HepG2 (cell line): Measurements from ENCODE around the gene WDSUB1. TPM values are rescaled to one million over a fixed set of nuclear protein-coding genes. Genes with fewer than 3 reads are reported as not detected.

Experiments
- AFF4 ChIP-seq: sonication (generic); formaldehyde crosslinking; IDR thresholded peaks from 2 replicates; pipeline ENCODE4 v1.4.0; 2020; ENCODE audit warnings: missing genetic modification reagents
- ARID3A ChIP-seq: IDR thresholded peaks from 2 replicates; pipeline ENCODE4 v1.6.1; 2012; ENCODE audit warnings: low read depth, low read length, improper control_type of control experiment
- ARNT2 ChIP-seq: sonication (generic); formaldehyde crosslinking; IDR thresholded peaks from 2 replicates; pipeline ENCODE4 v1.8.0; 2022; ENCODE audit warnings: mild to moderate bottlenecking, low read depth, missing genetic modification reagents, moderate library complexity
- ATF6 ChIP-seq: sonication (generic); formaldehyde crosslinking; conservative IDR thresholded peaks from 2 replicates; pipeline ENCODE4 v1.4.0; 2020; ENCODE audit warnings: missing genetic modification reagents
- GABPB1 ChIP-seq: IDR thresholded peaks from 2 replicates; pipeline ENCODE4 v1.6.1; 2016; ENCODE audit warnings: mild to moderate bottlenecking, missing genetic modification reagents, moderate library complexity, missing compliant biosample characterization
- KLF12 ChIP-seq: sonication (generic); formaldehyde crosslinking; IDR thresholded peaks from 2 replicates; pipeline ENCODE4 v1.4.0; 2020; ENCODE audit warnings: missing genetic modification reagents, borderline replicate concordance
- MIXL1 ChIP-seq: IDR thresholded peaks from 2 replicates; pipeline ENCODE4 v1.6.1; 2016
- PHB2 ChIP-seq: fragments of 450-650 bp; IDR thresholded peaks from 2 replicates; pipeline ENCODE4 v1.6.1; 2018; ENCODE audit not compliant: partially characterized antibody
- TBP ChIP-seq: sonication (generic); formaldehyde crosslinking; IDR thresholded peaks from 2 replicates; pipeline ENCODE4 v1.5.0; 2020; ENCODE audit warnings: missing genetic modification reagents
- TSC22D2 ChIP-seq: sonication (generic); formaldehyde crosslinking; IDR thresholded peaks from 2 replicates; pipeline ENCODE4 v1.5.1; 2020; ENCODE audit warnings: missing genetic modification reagents, mild to moderate bottlenecking, borderline replicate concordance
- ZBTB33 ChIP-seq: sonication (generic); formaldehyde crosslinking; IDR thresholded peaks from 2 replicates; pipeline ENCODE4 v1.4.0; 2020; ENCODE audit warnings: missing genetic modification reagents
- ZNF280D ChIP-seq: sonication (generic); formaldehyde crosslinking; IDR thresholded peaks from 2 replicates; pipeline ENCODE4 v1.5.1; 2020; ENCODE audit warnings: mild to moderate bottlenecking, missing genetic modification reagents
- ZNF607 ChIP-seq: sonication (generic); formaldehyde crosslinking; IDR thresholded peaks from 2 replicates; pipeline ENCODE4 v1.5.1; 2020; ENCODE audit warnings: missing genetic modification reagents, mild to moderate bottlenecking, borderline replicate concordance
- ZNF724P ChIP-seq: sonication (generic); formaldehyde crosslinking; IDR thresholded peaks from 2 replicates; pipeline ENCODE4 v1.8.0; 2022; ENCODE audit warnings: missing genetic modification reagents, borderline replicate concordance
- ZNF761 ChIP-seq: sonication (generic); formaldehyde crosslinking; conservative IDR thresholded peaks from 2 replicates; pipeline ENCODE4 v1.4.0; 2020; ENCODE audit warnings: mild to moderate bottlenecking, missing genetic modification reagents
- polyA plus RNA-seq, 8 experiments: library from polyadenylated mRNA; depleted of rRNA in 3 of 8; stranded (reverse) in 7 of 8; unstranded in 1 of 8; fragments of >200 nt; fragmentation: Illumina TruSeq in 4 of 8; extraction: Trizol in 4 of 8; gene quantifications; 2 replicates each; pipeline versions ENCODE4 v1.2.1 to v1.2.3, GENCODE V29; 2011 to 2016; ENCODE audit warnings: low read depth in 4 of 8, missing spikeins in 1 of 8, mixed read lengths in 1 of 8; ENCODE audit not compliant: insufficient read depth in 1 of 8
- total RNA-seq, 5 experiments: library from RNA; depleted of rRNA; stranded (reverse); fragments of >200 nt; fragmentation: Illumina TruSeq; extraction: Trizol; gene quantifications; 2 replicates each; pipeline ENCODE4 v1.2.3, GENCODE V29; 2016; ENCODE audit warnings: low read depth in 1 of 5

WDSUB1 gene
- total and polyA plus RNA-seq, 2 of the 13 experiments (the other 11 are each of a cell fraction or from before 2014, with no cell fraction given): 10.1 to 10.7 TPM

GRCh38 chr2:159286709-159287441 lies 372 bp upstream of the WDSUB1 start (continued):
- TF ChIP-seq ZBTB33 (CRISPR knock-in tag): no peak
- no peak for TF ChIP-seq ZNF607 (CRISPR knock-in tag)
- TF ChIP-seq KLF12 (CRISPR knock-in tag): no peak
- TF ChIP-seq TBP (CRISPR knock-in tag): no peak
- no peak for TF ChIP-seq ZNF761 (CRISPR knock-in tag)
- no peak for TF ChIP-seq AFF4 (CRISPR knock-in tag)
- peak; percentile 72; the same call in 1 of the 2 replicates for TF ChIP-seq TSC22D2 (CRISPR knock-in tag)
- TF ChIP-seq GABPB1 (CRISPR knock-in tag): peak; percentile 78
- 0 out of 2 replicates have a peak, but pooled peaks have one; percentile 2 for TF ChIP-seq ARID3A
- TF ChIP-seq PHB2: no peak
- no peak for TF ChIP-seq MIXL1 (CRISPR knock-in tag)
- TF ChIP-seq ATF6 (CRISPR knock-in tag): no peak; the same call in 1 of the 2 replicates
- no peak for TF ChIP-seq ZNF724P (CRISPR knock-in tag)
- no peak for TF ChIP-seq ZNF280D (CRISPR knock-in tag)
- TF ChIP-seq ARNT2 (CRISPR knock-in tag): no peak
